Fibroblast of pulmonary artery (primary cell): Measurements from ENCODE around the gene NF1.

Experiments used
- DNase-seq: peaks from one replicate; pipeline ENCODE4 v3.0.0-alpha.2; 2010; ENCODE audit warnings: low read depth
- H3K4me3 ChIP-seq: replicated peaks from 2 replicates; pipeline ENCODE4 v1.5.1; 2011; ENCODE audit warnings: low read depth, mild to moderate bottlenecking, control low read depth, low read length, moderate library complexity
- TF ChIP-seq, protein P1 (sequence below): IDR thresholded peaks from 2 replicates; pipeline ENCODE4 v1.5.1; 2011; ENCODE audit warnings: mild to moderate bottlenecking, control low read depth, low read length, inconsistent platforms; ENCODE audit errors: missing control alignments

NF1 gene

DNA sequence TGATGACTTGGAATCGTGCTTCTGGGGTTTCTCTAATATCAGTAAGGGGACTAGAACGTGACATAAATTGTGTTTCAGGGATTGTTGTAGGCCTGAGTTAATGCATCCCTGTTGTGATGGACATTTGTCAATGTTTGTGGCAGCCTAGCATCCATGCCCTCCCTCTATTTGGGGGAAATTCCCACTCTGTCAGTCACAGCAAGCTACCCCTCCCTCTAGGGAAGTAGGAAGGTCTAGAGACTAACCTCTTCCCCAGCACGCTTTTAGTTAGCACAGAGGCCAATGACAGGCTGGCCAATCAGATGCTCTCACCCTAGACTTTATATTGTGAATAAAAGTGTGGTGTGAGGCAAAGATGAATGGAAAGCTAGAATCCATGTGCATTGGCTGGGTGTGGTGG is 32.4 kb upstream of the NF1 start:
- DNase-seq = no peak
- TF ChIP-seq, protein P1, sequence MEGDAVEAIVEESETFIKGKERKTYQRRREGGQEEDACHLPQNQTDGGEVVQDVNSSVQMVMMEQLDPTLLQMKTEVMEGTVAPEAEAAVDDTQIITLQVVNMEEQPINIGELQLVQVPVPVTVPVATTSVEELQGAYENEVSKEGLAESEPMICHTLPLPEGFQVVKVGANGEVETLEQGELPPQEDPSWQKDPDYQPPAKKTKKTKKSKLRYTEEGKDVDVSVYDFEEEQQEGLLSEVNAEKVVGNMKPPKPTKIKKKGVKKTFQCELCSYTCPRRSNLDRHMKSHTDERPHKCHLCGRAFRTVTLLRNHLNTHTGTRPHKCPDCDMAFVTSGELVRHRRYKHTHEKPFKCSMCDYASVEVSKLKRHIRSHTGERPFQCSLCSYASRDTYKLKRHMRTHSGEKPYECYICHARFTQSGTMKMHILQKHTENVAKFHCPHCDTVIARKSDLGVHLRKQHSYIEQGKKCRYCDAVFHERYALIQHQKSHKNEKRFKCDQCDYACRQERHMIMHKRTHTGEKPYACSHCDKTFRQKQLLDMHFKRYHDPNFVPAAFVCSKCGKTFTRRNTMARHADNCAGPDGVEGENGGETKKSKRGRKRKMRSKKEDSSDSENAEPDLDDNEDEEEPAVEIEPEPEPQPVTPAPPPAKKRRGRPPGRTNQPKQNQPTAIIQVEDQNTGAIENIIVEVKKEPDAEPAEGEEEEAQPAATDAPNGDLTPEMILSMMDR = no peak
- no peak overlapping the region for H3K4me3 ChIP-seq

DNA sequence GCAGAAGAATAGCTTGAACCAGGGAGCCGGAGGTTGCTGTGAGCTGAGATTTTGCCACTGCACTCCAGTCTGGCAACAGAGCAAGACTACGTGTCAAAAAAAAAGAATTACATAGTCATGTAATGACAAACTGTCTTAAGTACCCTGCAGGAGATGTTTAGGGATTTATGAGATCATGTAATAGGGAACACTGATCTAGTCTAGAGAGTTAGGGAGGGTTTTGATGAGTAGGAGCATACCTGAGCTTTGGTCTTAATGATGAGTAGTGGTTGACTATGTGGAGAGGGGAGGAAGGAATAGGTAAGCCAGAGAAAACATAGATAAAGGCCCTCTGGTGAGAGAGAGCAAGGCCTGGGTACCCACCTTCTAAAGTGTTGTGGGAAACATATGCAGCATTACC is 30.1 kb upstream of the NF1 start:
- DNase-seq = no peak
- H3K4me3 ChIP-seq = no peak overlapping the region
- TF ChIP-seq, protein P1 = no peak

DNA sequence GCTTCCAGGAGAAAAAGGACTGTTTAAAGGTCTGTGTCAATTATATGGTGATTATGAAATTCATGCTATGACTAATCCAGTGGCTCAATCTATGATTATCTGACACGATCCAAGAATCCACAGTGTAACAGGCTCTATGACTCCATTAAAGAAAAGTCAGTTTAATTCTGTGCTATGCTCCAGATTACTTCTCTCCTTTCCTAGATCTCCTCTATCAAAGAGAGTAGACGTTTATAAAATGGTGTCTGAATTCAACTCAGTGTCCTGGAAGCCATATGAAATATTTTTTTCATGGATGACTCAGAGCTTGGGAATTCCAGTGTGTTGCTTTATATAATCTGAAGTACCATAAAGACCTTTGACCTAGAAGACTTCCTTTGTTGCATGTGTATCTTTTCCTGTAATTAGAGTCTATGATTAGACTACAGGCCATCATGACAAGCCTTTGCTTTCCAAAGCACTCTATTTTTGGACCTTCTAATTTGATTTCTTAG is 27.0 kb upstream of the NF1 start:
- H3K4me3 ChIP-seq = no peak overlapping the region
- DNase-seq = peak; percentile 82
- TF ChIP-seq, protein P1 = no peak

DNA sequence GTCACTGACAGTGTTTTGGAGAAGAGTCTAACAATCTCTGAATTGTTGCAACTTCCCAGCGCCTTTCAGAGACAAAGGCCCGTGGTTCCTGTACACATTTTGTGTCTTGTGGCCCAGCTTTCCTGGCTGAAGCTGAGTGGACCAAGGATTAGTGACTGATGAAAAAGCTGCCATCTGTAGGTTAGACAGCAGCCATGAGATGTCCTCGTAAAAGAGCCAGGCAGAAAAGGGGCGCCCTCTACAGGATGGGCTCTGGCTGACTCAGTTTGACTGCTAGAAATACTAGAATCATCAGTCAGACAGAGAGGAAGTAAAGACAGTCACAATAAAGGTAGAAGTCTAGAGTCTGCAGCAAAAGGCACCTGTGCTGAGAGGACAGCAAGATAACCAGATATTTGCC is 26.5 kb upstream of the NF1 start:
- no peak overlapping the region for H3K4me3 ChIP-seq
- DNase-seq = peak; percentile 44
- TF ChIP-seq, protein P1 = peak; percentile 50

DNA sequence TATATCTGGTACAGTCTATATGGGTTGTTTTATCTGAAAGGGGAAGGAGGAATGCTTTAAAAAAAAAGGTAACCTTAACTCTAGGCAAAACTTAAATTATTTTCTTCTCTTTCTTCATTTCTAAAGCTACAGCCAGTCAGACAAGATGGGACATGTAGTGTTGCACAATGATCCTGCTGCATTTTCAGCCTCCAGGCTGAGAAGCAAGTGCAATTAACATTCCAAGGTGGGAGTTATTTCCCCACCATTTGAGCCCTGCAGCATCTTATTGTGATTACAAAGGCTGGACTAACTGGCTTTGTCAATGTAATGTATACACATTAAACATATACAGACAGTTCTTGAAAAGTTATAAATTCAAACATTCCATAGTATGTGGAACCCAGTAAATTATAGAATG is 22.6 kb upstream of the NF1 start:
- no peak overlapping the region for H3K4me3 ChIP-seq
- TF ChIP-seq, protein P1 = no peak
- peak; percentile 43 for DNase-seq

DNA sequence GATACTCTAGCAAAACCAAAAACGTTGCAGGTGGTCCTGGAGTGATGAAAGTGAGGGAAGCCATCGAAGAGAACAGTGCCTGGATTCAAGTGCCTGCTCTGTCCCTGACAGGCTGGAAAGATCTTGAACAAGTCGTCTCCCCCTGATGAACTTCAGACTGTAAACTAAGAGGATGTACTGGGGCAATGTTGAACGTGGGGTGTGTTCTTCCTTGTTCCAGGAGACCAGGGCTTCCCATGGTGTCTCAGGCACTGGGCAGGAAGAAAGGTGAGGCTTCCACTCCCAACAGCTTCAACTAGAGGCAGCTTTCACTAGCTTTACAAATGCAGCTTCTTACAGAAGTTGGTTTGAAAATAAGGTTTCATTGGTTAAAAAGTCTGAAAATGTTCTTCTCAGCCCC is 21.4 kb upstream of the NF1 start:
- H3K4me3 ChIP-seq = no peak overlapping the region
- TF ChIP-seq, protein P1 = no peak
- DNase-seq = no peak

DNA sequence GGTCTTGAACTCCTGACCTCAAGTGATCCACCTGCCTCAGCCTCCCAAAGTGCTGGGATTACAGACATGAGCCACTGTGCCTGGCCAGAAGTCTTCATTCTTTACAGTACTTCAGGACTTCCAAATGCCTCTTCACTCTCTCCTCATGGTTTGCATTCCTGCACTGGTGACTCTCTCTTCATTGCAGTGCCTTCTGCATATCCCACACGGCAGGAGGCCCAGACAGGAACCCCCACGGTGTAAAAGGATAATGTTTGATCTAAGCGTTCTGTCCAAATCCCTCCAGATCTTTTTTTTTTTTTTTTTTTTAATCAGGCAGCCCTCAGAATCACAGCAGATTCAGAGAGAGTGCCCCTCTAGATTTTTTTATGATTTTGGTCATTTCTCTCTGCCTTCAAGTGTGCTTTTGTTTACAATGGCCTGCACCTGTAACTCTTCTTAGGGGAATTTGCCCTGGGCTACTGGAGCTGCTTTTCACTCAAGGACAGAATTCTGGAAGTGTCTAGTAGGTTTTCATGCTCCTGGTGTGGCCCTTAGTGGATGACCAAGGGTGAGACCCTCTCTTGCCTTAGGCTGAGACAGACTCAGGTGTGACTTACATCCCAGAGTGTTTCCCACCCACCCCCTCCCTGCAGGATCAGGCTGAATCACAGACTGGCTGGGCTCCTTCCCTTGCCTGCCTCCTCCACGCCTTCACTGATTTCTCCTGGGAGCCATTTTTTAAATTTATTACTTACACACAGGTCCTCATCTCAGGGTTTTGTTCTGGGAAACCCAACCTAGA is 19.8 kb upstream of the NF1 start:
- no peak overlapping the region for H3K4me3 ChIP-seq
- no peak for DNase-seq
- TF ChIP-seq, protein P1 = no peak
